HG03457 (cell line): ENCODE data around the gene GVQW3.
A peak's percentile ranks its signal among the peaks of the same experiment; 100 is the strongest.

Experiments used
- ATAC-seq: cut with Tn5 transposase; IDR thresholded peaks from one replicate; pipeline ENCODE4 v1.9.1; 2021; ENCODE audit warnings: moderate number of reproducible peaks; ENCODE audit not compliant: unreplicated experiment

GVQW3 gene

GRCh38 chr11:76380977-76381719, at the start of gene GVQW3, which contains the start of gene THAP12:
TSS of gene GVQW3 (plus strand) at chr11:76381323. CDS start at chr11:76381829, 506 bp downstream.
TSS of gene THAP12 (minus strand) at chr11:76381132. CDS start at chr11:76380836, 296 bp downstream.
- ATAC-seq = peak; percentile 60

- ATAC-seq = no peak
Measured at GRCh38 chr11:76334826-76335389, 46.2 kb upstream of the GVQW3 start.

- ATAC-seq = no peak
Measured at GRCh38 chr11:76335842-76336241, 45.3 kb upstream of the GVQW3 start.

GRCh38 chr11:76336597-76336996, 44.5 kb upstream of the GVQW3 start:
- no peak for ATAC-seq

- ATAC-seq = no peak
Measured at GRCh38 chr11:76337469-76337868, 43.7 kb upstream of the GVQW3 start.

- ATAC-seq = no peak
Measured at GRCh38 chr11:76337923-76338322, 43.2 kb upstream of the GVQW3 start.

GRCh38 chr11:76339221-76339620, 41.9 kb upstream of the GVQW3 start:
- no peak for ATAC-seq

- ATAC-seq = no peak
Measured at GRCh38 chr11:76347466-76347865, 33.7 kb upstream of the GVQW3 start.

GRCh38 chr11:76348348-76348747, 32.8 kb upstream of the GVQW3 start:
- no peak for ATAC-seq

GRCh38 chr11:76355172-76355571, 26.0 kb upstream of the GVQW3 start:
- ATAC-seq = no peak

GRCh38 chr11:76361374-76361773, 19.7 kb upstream of the GVQW3 start:
- ATAC-seq = no peak

GRCh38 chr11:76361776-76362175, 19.3 kb upstream of the GVQW3 start:
- no peak for ATAC-seq

GRCh38 chr11:76362716-76363115, 18.4 kb upstream of the GVQW3 start:
- no peak for ATAC-seq

GRCh38 chr11:76365038-76365679, 16.0 kb upstream of the GVQW3 start:
- ATAC-seq = no peak

GRCh38 chr11:76368490-76368889, 12.6 kb upstream of the GVQW3 start:
- no peak for ATAC-seq

- no peak for ATAC-seq
Measured at GRCh38 chr11:76369406-76369805, 11.7 kb upstream of the GVQW3 start.

GRCh38 chr11:76371170-76371569, 10.0 kb upstream of the GVQW3 start:
- ATAC-seq = no peak

- ATAC-seq = no peak
Measured at GRCh38 chr11:76376746-76377558, 4.2 kb upstream of the GVQW3 start.

GRCh38 chr11:76379807-76380158, 1.3 kb upstream of the GVQW3 start:
- ATAC-seq = no peak

GRCh38 chr11:76380159-76380976, 755 bp upstream of the GVQW3 start:
- peak; percentile 23 for ATAC-seq
